HepG2 (cell line): ENCODE measurements around the gene ISY1. TPM values are rescaled to one million over a fixed set of nuclear protein-coding genes. Genes with fewer than 3 reads are reported as not detected.

Experiments used
- CBX5 ChIP-seq: sonication (generic); formaldehyde crosslinking; IDR thresholded peaks from 2 replicates; pipeline ENCODE4 v1.4.0; 2020; ENCODE audit warnings: missing genetic modification reagents, borderline replicate concordance
- GLI4 ChIP-seq: sonication (generic); formaldehyde crosslinking; IDR thresholded peaks from 2 replicates; pipeline ENCODE4 v1.5.1; 2020; ENCODE audit warnings: missing genetic modification reagents, mild to moderate bottlenecking, moderate library complexity, borderline replicate concordance
- HNF4A ChIP-seq: sonication (generic); formaldehyde crosslinking; IDR thresholded peaks from 2 replicates; pipeline ENCODE4 v1.4.0; 2020; ENCODE audit warnings: missing genetic modification reagents
- HOXD1 ChIP-seq: sonication (generic); formaldehyde crosslinking; IDR thresholded peaks from 2 replicates; pipeline ENCODE4 v1.5.0; 2020; ENCODE audit warnings: missing genetic modification reagents
- MATR3 ChIP-seq: sonication (generic); formaldehyde crosslinking; IDR thresholded peaks from 2 replicates; pipeline ENCODE4 v1.4.0; 2020; ENCODE audit warnings: missing genetic modification reagents
- MLX ChIP-seq: IDR thresholded peaks from 2 replicates; pipeline ENCODE4 v1.6.1; 2016
- NRL ChIP-seq: sonication (generic); formaldehyde crosslinking; IDR thresholded peaks from 2 replicates; pipeline ENCODE4 v1.5.0; 2020; ENCODE audit warnings: missing genetic modification reagents, mild to moderate bottlenecking, moderate library complexity, borderline replicate concordance
- PBX2 ChIP-seq: IDR thresholded peaks from 2 replicates; pipeline ENCODE4 v1.6.1; 2016; ENCODE audit warnings: control low read depth
- PHF21A ChIP-seq: sonication (generic); formaldehyde crosslinking; IDR thresholded peaks from 2 replicates; pipeline ENCODE4 v1.5.0; 2020; ENCODE audit warnings: mild to moderate bottlenecking, missing genetic modification reagents
- PRMT3 ChIP-seq: sonication (generic); formaldehyde crosslinking; IDR thresholded peaks from 2 replicates; pipeline ENCODE4 v1.8.1; 2022; ENCODE audit warnings: low read depth, mild to moderate bottlenecking, moderate library complexity, missing genetic modification reagents, borderline replicate concordance
- SMYD3 ChIP-seq: sonication (generic); formaldehyde crosslinking; IDR thresholded peaks from 2 replicates; pipeline ENCODE4 v1.8.1; 2023; ENCODE audit warnings: mild to moderate bottlenecking, missing genetic modification reagents
- SP1 ChIP-seq, 2 experiments: fragments of 450-650 bp in 1 of 2; sonication (generic) in 1 of 2; formaldehyde crosslinking in 1 of 2; IDR thresholded peaks; 2 replicates each; pipeline versions ENCODE4 v1.4.0 to v1.6.1; 2016 to 2020; ENCODE audit warnings: missing genetic modification reagents in 1 of 2
- ZBTB21 ChIP-seq: sonication (generic); formaldehyde crosslinking; IDR thresholded peaks from 2 replicates; pipeline ENCODE4 v1.4.0; 2020; ENCODE audit warnings: missing genetic modification reagents
- ZNF614 ChIP-seq: IDR thresholded peaks from 2 replicates; pipeline ENCODE4 v1.6.1; 2018; ENCODE audit warnings: missing biosample characterization, missing genetic modification reagents, inconsistent platforms, borderline replicate concordance
- ZNF709 ChIP-seq: sonication (generic); formaldehyde crosslinking; IDR thresholded peaks from 2 replicates; pipeline ENCODE4 v1.5.0; 2020; ENCODE audit warnings: mild to moderate bottlenecking, missing genetic modification reagents
- polyA plus RNA-seq, 8 experiments: library from polyadenylated mRNA; depleted of rRNA in 3 of 8; stranded (reverse) in 7 of 8; unstranded in 1 of 8; fragments of >200 nt; fragmentation: Illumina TruSeq in 4 of 8; extraction: Trizol in 4 of 8; gene quantifications; 2 replicates each; pipeline versions ENCODE4 v1.2.1 to v1.2.3, GENCODE V29; 2011 to 2016; ENCODE audit warnings: low read depth in 4 of 8, missing spikeins in 1 of 8, mixed read lengths in 1 of 8; ENCODE audit not compliant: insufficient read depth in 1 of 8
- total RNA-seq, 5 experiments: library from RNA; depleted of rRNA; stranded (reverse); fragments of >200 nt; fragmentation: Illumina TruSeq; extraction: Trizol; gene quantifications; 2 replicates each; pipeline ENCODE4 v1.2.3, GENCODE V29; 2016; ENCODE audit warnings: low read depth in 1 of 5
- TF ChIP-seq, protein P1 (sequence below): sonication (generic); formaldehyde crosslinking; IDR thresholded peaks from 2 replicates; pipeline ENCODE4 v1.4.0; 2020; ENCODE audit warnings: missing genetic modification reagents, borderline replicate concordance
- TF ChIP-seq, protein P2 (sequence below): sonication (generic); formaldehyde crosslinking; IDR thresholded peaks from 2 replicates; pipeline ENCODE4 v1.4.0; 2020; ENCODE audit warnings: missing genetic modification reagents
- TF ChIP-seq, protein P3 (sequence below): sonication (generic); formaldehyde crosslinking; IDR thresholded peaks from 2 replicates; pipeline ENCODE4 v1.4.0; 2020; ENCODE audit warnings: missing genetic modification reagents
- TF ChIP-seq, protein P4 (sequence below): sonication (generic); formaldehyde crosslinking; IDR thresholded peaks from 2 replicates; pipeline ENCODE4 v1.5.0; 2020; ENCODE audit warnings: mild to moderate bottlenecking, missing genetic modification reagents, borderline replicate concordance

The ISY1 gene
- total and polyA plus RNA-seq, 2 of the 13 experiments (the other 11 are each of a cell fraction or from before 2014, with no cell fraction given), result 21.0 to 39.1 TPM

DNA sequence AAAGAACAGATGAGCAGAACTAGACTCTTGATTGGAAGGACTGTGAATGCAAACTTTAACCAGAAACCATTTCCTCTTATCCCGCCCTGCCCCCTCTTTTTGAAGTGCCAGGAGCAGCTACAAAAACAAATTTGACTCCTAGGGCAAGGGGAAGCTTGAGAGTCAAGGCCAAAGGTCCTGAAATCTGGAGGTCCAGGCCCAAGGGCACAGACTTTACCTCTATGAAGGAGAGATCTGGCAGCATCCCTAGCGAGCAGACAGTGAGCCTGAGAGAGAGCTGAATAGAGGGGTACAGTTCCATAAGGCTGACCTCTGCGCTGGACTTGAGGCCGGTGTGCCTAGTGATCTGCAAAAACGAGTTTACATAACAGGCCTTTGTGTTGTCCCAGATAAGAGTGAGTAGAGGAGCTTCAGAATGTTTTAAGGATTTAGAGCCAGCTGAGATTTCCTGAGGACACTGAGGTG lies 44.3 kb downstream of the ISY1 start (continued):
- TF ChIP-seq, protein P1, sequence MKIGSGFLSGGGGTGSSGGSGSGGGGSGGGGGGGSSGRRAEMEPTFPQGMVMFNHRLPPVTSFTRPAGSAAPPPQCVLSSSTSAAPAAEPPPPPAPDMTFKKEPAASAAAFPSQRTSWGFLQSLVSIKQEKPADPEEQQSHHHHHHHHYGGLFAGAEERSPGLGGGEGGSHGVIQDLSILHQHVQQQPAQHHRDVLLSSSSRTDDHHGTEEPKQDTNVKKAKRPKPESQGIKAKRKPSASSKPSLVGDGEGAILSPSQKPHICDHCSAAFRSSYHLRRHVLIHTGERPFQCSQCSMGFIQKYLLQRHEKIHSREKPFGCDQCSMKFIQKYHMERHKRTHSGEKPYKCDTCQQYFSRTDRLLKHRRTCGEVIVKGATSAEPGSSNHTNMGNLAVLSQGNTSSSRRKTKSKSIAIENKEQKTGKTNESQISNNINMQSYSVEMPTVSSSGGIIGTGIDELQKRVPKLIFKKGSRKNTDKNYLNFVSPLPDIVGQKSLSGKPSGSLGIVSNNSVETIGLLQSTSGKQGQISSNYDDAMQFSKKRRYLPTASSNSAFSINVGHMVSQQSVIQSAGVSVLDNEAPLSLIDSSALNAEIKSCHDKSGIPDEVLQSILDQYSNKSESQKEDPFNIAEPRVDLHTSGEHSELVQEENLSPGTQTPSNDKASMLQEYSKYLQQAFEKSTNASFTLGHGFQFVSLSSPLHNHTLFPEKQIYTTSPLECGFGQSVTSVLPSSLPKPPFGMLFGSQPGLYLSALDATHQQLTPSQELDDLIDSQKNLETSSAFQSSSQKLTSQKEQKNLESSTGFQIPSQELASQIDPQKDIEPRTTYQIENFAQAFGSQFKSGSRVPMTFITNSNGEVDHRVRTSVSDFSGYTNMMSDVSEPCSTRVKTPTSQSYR (CRISPR knock-in tag), result peak; percentile 83; the same call in 1 of the 2 replicates
- TF ChIP-seq PBX2 (no peak), PRMT3 (CRISPR knock-in tag) (peak; percentile 44; the same call in 1 of the 2 replicates), MATR3 (CRISPR knock-in tag) (no peak), GLI4 (CRISPR knock-in tag) (no peak), ZBTB21 (CRISPR knock-in tag) (no peak), SMYD3 (CRISPR knock-in tag) (no peak), NRL (CRISPR knock-in tag) (no peak), SP1 (IDR thresholded peaks at IDR 0.05) (no peak), SP1 (CRISPR knock-in tag; IDR thresholded peaks at IDR 0.05) (no peak), HNF4A (CRISPR knock-in tag) (peak; percentile 84), MLX (CRISPR knock-in tag) (no peak), PHF21A (CRISPR knock-in tag) (peak; percentile 72), HOXD1 (no peak), CBX5 (CRISPR knock-in tag) (no peak; the same call in 1 of the 2 replicates), ZNF709 (CRISPR knock-in tag) (no peak), ZNF614 (CRISPR knock-in tag) (peak; percentile 39; the same call in 1 of the 2 replicates)
- TF ChIP-seq, protein P2, sequence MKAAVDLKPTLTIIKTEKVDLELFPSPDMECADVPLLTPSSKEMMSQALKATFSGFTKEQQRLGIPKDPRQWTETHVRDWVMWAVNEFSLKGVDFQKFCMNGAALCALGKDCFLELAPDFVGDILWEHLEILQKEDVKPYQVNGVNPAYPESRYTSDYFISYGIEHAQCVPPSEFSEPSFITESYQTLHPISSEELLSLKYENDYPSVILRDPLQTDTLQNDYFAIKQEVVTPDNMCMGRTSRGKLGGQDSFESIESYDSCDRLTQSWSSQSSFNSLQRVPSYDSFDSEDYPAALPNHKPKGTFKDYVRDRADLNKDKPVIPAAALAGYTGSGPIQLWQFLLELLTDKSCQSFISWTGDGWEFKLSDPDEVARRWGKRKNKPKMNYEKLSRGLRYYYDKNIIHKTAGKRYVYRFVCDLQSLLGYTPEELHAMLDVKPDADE (CRISPR knock-in tag), result no peak
- TF ChIP-seq, protein P3, sequence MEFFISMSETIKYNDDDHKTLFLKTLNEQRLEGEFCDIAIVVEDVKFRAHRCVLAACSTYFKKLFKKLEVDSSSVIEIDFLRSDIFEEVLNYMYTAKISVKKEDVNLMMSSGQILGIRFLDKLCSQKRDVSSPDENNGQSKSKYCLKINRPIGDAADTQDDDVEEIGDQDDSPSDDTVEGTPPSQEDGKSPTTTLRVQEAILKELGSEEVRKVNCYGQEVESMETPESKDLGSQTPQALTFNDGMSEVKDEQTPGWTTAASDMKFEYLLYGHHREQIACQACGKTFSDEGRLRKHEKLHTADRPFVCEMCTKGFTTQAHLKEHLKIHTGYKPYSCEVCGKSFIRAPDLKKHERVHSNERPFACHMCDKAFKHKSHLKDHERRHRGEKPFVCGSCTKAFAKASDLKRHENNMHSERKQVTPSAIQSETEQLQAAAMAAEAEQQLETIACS, result no peak
- TF ChIP-seq, protein P4, sequence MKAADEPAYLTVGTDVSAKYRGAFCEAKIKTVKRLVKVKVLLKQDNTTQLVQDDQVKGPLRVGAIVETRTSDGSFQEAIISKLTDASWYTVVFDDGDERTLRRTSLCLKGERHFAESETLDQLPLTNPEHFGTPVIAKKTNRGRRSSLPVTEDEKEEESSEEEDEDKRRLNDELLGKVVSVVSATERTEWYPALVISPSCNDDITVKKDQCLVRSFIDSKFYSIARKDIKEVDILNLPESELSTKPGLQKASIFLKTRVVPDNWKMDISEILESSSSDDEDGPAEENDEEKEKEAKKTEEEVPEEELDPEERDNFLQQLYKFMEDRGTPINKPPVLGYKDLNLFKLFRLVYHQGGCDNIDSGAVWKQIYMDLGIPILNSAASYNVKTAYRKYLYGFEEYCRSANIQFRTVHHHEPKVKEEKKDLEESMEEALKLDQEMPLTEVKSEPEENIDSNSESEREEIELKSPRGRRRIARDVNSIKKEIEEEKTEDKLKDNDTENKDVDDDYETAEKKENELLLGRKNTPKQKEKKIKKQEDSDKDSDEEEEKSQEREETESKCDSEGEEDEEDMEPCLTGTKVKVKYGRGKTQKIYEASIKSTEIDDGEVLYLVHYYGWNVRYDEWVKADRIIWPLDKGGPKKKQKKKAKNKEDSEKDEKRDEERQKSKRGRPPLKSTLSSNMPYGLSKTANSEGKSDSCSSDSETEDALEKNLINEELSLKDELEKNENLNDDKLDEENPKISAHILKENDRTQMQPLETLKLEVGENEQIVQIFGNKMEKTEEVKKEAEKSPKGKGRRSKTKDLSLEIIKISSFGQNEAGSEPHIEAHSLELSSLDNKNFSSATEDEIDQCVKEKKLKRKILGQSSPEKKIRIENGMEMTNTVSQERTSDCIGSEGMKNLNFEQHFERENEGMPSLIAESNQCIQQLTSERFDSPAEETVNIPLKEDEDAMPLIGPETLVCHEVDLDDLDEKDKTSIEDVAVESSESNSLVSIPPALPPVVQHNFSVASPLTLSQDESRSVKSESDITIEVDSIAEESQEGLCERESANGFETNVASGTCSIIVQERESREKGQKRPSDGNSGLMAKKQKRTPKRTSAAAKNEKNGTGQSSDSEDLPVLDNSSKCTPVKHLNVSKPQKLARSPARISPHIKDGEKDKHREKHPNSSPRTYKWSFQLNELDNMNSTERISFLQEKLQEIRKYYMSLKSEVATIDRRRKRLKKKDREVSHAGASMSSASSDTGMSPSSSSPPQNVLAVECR (CRISPR knock-in tag), result peak; percentile 28; the same call in 1 of the 2 replicates
